ENCODE measurements around the gene TAF7L. TPM values are rescaled to one million over a fixed set of nuclear protein-coding genes. Genes with fewer than 3 reads are reported as not detected.

TAF7L gene
- total RNA-seq, 2 experiments from 2014 or later: not detected

DNA sequence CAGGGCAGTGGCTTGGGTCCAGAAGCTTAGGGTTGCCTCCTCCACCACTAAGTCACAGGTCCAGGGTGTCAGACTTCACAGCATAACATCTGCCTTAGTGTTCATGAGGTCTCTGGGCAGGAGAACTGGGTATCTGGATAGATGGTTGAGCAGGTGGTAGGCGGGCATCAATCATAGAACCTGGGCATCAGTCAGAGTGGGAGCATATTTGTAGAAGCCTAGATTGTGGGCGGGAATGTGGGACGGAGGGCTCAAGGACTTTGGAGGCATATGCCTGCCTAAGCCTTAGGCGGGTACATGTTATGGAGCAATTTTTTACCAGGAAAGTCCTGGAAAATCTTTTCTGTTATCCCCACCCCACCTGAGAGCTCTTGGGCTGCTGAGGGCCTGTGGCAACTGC, 28.5 kb downstream of the TAF7L start:
- DNase-seq (no peak), ATAC-seq (ENCODE audit: poor library complexity) (no peak)
- H3K27me3 Mint-ChIP-seq: no peaks in the 10 kb centered on the region
- H3K27ac Mint-ChIP-seq: no peak overlapping the region
- POLR2A ChIA-PET: no interaction called here
- Histone ChIP-seq H3K27ac (ENCODE audit: low read depth in 1 of 2, low read length in 2 of 2) (no peak overlapping the region), H3K4me3 (ENCODE audit: low read length) (no peak overlapping the region), H3K36me3 (ENCODE audit: insufficient read depth, low read length) (no peaks in the 10 kb centered on the region), H3K4me1 (ENCODE audit: insufficient read depth, low read length) (no peaks in the 10 kb centered on the region), H3K27me3 (ENCODE audit: control insufficient read depth in 1 of 2, insufficient read depth in 2 of 2, low read length in 2 of 2) (no peaks in the 10 kb centered on the region), H3K9me3 (ENCODE audit: control insufficient read depth in 1 of 2, insufficient read depth in 1 of 2, low read length in 2 of 2) (no peaks in the 10 kb centered on the region)
- intact Hi-C loops (cut with DNase I, micrococcal nuclease): no loop called here
- no peaks in the 10 kb centered on the region for H3K9me3 Mint-ChIP-seq
- H3K4me3 Mint-ChIP-seq: no peak overlapping the region
- CTCF ChIA-PET: no interaction called here
- no peaks in the 10 kb centered on the region for H3K36me3 Mint-ChIP-seq (ENCODE audit: low read depth)
- H3K4me1 Mint-ChIP-seq (ENCODE audit: low read depth): peaks cover 3% of the 10 kb centered on the region
- TF ChIP-seq, protein P1, sequence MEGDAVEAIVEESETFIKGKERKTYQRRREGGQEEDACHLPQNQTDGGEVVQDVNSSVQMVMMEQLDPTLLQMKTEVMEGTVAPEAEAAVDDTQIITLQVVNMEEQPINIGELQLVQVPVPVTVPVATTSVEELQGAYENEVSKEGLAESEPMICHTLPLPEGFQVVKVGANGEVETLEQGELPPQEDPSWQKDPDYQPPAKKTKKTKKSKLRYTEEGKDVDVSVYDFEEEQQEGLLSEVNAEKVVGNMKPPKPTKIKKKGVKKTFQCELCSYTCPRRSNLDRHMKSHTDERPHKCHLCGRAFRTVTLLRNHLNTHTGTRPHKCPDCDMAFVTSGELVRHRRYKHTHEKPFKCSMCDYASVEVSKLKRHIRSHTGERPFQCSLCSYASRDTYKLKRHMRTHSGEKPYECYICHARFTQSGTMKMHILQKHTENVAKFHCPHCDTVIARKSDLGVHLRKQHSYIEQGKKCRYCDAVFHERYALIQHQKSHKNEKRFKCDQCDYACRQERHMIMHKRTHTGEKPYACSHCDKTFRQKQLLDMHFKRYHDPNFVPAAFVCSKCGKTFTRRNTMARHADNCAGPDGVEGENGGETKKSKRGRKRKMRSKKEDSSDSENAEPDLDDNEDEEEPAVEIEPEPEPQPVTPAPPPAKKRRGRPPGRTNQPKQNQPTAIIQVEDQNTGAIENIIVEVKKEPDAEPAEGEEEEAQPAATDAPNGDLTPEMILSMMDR (IDR thresholded peaks at IDR 0.05): no peak

DNA sequence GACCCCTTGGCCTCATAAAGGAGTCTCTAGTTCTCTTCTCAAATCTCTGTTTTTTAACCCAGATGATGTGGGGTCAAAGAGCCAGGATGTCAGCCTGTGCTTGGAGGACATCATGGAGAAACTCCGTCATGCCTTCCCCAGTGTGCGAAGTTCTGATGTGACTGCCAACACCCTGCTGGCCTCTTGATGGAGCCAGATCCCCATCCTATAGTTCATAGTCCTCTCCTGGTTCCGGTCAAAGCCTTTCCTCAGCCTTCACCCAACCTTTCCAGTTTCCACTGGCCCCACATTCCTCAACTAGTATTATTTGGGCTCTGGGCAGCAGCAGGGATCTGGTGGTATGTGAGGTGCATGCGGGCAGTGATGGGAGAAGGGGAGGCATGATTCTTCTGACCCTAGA, 30.7 kb downstream of the TAF7L start:
- H3K27ac Mint-ChIP-seq: no peak overlapping the region
- no peaks in the 10 kb centered on the region for H3K9me3 Mint-ChIP-seq
- Histone ChIP-seq H3K36me3 (ENCODE audit: insufficient read depth, low read length) (no peaks in the 10 kb centered on the region), H3K9me3 (ENCODE audit: control insufficient read depth in 1 of 2, insufficient read depth in 1 of 2, low read length in 2 of 2) (no peaks in the 10 kb centered on the region), H3K27me3 (ENCODE audit: control insufficient read depth in 1 of 2, insufficient read depth in 2 of 2, low read length in 2 of 2) (no peaks in the 10 kb centered on the region), H3K4me3 (ENCODE audit: low read length) (no peak overlapping the region), H3K4me1 (ENCODE audit: insufficient read depth, low read length) (no peaks in the 10 kb centered on the region), H3K27ac (ENCODE audit: low read depth in 1 of 2, low read length in 2 of 2) (no peak overlapping the region)
- no peaks in the 10 kb centered on the region for H3K27me3 Mint-ChIP-seq
- CTCF ChIA-PET: interaction anchor here (0.6 kb wide), 1 partner anchor 572 kb away, joined by 3 read pairs; no protein-coding TSS in a partner anchor
- intact Hi-C loops (cut with DNase I, micrococcal nuclease): no loop called here
- POLR2A ChIA-PET: no interaction called here
- ATAC-seq (ENCODE audit: poor library complexity) (no peak), DNase-seq (no peak)
- TF ChIP-seq, protein P1 (IDR thresholded peaks at IDR 0.05): no peak
- H3K4me3 Mint-ChIP-seq: no peak overlapping the region
- H3K36me3 Mint-ChIP-seq (ENCODE audit: low read depth): no peaks in the 10 kb centered on the region
- peaks cover 6% of the 10 kb centered on the region for H3K4me1 Mint-ChIP-seq (ENCODE audit: low read depth)

DNA sequence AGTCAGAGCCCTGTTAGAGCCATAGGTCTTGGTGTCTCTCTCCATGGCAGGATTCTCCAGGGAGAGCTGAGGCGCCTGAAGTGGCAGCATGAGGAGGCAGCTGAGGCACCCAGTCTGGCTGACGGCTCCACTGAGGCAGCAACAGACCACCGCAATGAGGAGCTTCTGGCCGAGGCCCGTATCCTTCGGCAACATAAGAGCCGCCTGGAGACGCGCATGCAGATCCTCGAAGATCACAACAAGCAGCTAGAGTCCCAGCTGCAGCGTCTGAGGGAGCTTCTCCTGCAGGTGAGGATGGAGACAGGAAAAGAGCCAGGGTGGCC, 32.9 kb downstream of the TAF7L start:
- no peaks in the 10 kb centered on the region for H3K27me3 ChIP-seq (ENCODE audit: control insufficient read depth in 1 of 2, insufficient read depth in 2 of 2, low read length in 2 of 2)
- no peaks in the 10 kb centered on the region for H3K9me3 Mint-ChIP-seq
- no peaks in the 10 kb centered on the region for H3K9me3 ChIP-seq (ENCODE audit: control insufficient read depth in 1 of 2, insufficient read depth in 1 of 2, low read length in 2 of 2)
- no peaks in the 10 kb centered on the region for H3K4me1 ChIP-seq (ENCODE audit: insufficient read depth, low read length)
- H3K27me3 Mint-ChIP-seq: no peaks in the 10 kb centered on the region
- ATAC-seq (ENCODE audit: poor library complexity) (no peak), DNase-seq (no peak)
- H3K27ac Mint-ChIP-seq: no peak overlapping the region
- intact Hi-C loops (cut with DNase I, micrococcal nuclease): no loop called here
- no peak overlapping the region for H3K4me3 Mint-ChIP-seq
- POLR2A ChIA-PET: no interaction called here
- H3K36me3 ChIP-seq (ENCODE audit: insufficient read depth, low read length): no peaks in the 10 kb centered on the region
- TF ChIP-seq, protein P1 (IDR thresholded peaks at IDR 0.05): no peak
- CTCF ChIA-PET: no interaction called here
- no peaks in the 10 kb centered on the region for H3K36me3 Mint-ChIP-seq (ENCODE audit: low read depth)
- no peak overlapping the region for H3K27ac ChIP-seq (ENCODE audit: low read depth in 1 of 2, low read length in 2 of 2)
- H3K4me3 ChIP-seq (ENCODE audit: low read length): no peak overlapping the region
- H3K4me1 Mint-ChIP-seq (ENCODE audit: low read depth): peaks cover 6% of the 10 kb centered on the region

All from CD4-positive, alpha-beta T cell (primary cell).